HG03108 (cell line): ENCODE measurements around the gene TMPRSS11E.
"Not testable (repeated sequence)": the region's sequence is repeated elsewhere in the genome, so short reads cannot be mapped to it uniquely, and the experiment has no call there.

Experiments
- ATAC-seq: cut with Tn5 transposase; IDR thresholded peaks from one replicate; pipeline ENCODE4 v1.9.1; 2021; ENCODE audit warnings: moderate library complexity; ENCODE audit not compliant: unreplicated experiment

The TMPRSS11E gene, protein sequence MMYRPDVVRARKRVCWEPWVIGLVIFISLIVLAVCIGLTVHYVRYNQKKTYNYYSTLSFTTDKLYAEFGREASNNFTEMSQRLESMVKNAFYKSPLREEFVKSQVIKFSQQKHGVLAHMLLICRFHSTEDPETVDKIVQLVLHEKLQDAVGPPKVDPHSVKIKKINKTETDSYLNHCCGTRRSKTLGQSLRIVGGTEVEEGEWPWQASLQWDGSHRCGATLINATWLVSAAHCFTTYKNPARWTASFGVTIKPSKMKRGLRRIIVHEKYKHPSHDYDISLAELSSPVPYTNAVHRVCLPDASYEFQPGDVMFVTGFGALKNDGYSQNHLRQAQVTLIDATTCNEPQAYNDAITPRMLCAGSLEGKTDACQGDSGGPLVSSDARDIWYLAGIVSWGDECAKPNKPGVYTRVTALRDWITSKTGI

DNA sequence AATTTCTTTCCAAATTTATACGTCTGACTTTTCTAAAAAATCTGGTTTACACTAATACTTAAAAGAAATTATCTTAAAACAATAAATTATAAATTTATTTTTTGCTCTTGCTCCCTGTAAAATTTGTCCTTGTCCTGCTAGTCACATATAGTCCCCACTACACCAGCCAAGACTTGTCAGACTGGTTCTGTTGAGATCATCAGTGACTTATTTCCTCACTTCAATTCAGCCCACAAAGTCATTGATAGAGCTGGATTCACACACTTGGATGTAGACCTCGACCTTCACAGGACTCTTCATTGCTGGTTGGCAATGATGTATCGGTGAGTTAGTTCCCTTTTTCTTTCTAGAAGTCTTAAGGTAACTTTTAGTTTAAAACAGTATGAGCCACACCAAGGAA, at the start of gene TMPRSS11E:
Gene TMPRSS11E (plus strand): TSS at position 263 of the 400 bp plus-strand sequence. CDS start 50 bp downstream, at position 313.
- ATAC-seq: no peak

DNA sequence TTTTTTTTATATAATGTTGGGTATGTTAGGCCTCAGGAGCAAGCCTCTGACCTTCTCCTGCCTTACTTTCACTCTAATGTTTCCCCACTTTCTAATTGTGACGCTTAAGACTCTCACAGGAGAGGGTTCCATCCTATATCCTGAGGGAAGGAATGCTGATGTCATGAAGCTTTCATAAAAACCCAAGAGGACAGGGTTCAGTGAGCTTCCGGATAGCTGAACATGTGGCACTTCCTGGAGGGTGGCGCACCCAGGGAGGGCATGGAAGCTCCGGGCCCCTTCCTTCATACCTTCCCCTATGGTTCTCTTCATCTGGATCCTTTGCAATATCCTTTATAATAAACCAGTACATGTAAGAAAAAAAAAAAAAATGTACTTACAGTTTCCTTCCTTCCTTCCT, 48.0 kb upstream of the TMPRSS11E start:
- ATAC-seq: no peak

DNA sequence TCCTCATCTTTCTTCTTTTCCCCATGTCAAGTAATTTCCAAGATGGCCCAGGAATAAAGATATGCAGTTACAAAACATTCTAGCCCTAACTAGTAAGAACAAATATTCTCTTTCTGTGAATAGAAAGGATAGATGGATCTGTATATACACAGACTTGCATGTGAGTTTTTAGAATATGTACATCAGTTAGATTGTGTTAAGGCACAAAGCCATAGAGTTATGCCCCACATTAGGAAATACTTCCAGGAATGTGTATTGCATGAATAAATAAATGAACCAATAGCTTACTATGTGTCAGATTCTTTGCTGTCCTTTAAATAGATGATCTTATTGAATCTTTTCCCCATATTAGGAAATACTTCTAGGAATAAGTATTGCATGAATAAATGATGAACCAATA, 46.0 kb upstream of the TMPRSS11E start:
- no peak for ATAC-seq

DNA sequence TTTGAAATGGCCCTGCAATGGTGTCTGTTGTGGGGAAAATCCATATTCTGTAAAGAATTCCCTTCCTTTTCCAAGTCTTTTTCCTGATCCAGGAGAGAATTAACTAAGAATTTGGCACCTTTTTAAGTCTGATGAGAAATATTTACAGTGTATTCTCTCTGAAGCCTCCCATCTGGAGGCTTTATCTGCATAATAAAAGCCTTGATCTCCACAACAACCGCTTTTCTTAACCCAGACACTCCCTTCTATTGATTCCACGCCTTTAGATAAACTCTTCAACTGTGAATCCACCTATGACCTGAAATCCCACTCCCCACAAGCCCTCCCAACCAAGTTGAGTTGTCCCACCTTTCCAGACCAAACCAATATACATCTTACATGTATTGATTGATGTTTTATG, 43.1 kb upstream of the TMPRSS11E start:
- no peak for ATAC-seq

DNA sequence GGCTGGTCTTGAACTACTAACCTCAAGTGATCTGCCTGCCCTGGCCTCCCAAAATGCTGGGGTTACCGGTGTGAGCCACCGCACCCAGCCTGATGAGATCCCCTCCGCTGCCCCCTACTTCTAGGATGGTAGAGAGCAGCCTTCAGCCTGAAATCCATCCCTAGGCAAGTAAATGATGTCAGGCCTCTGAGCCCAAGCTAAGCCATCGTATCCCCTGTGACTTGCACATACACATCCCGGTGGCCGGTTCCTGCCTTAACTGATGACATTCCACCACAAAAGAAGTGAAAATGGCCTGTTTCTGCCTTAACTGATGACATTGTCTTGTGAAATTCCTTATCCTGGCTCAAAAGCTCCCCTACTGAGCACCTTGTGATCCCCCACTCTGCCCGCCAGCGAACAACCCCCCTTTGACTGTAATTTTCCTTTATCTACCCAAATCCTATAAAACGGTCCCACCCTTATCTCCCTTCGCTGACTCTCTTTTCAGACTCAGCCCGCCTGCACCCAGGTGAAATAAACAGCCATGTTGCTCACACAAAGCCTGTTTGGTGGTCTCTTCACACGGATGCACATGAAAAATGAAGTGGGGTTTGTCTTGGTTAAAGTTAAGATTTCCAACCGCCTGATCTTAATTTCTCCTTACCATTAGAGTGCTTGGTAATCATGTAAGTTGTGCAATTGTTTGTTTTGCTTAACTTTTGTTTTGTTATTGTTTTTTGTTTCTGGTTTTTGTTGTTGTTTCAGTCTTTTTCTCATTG, 41.4 kb upstream of the TMPRSS11E start:
- ATAC-seq: not testable (repeated sequence)

DNA sequence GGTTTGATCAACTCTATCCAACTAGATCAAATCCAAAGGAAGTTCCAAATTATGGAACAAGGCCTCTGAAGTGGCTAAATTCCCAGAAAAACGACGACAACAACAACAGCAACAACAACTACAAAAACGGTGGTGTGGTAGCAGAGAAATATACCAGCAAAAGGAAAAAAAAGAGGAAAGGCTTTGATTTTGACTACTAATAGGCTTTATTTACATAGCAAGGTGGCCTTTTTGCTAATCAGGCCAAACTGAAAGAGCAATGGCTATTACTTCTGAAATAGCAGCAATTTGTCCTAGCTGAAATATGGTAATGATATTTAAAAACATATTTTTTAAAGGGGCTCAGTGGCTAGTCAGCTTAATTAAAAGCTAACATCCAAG, 40.8 kb upstream of the TMPRSS11E start:
- ATAC-seq: no peak

DNA sequence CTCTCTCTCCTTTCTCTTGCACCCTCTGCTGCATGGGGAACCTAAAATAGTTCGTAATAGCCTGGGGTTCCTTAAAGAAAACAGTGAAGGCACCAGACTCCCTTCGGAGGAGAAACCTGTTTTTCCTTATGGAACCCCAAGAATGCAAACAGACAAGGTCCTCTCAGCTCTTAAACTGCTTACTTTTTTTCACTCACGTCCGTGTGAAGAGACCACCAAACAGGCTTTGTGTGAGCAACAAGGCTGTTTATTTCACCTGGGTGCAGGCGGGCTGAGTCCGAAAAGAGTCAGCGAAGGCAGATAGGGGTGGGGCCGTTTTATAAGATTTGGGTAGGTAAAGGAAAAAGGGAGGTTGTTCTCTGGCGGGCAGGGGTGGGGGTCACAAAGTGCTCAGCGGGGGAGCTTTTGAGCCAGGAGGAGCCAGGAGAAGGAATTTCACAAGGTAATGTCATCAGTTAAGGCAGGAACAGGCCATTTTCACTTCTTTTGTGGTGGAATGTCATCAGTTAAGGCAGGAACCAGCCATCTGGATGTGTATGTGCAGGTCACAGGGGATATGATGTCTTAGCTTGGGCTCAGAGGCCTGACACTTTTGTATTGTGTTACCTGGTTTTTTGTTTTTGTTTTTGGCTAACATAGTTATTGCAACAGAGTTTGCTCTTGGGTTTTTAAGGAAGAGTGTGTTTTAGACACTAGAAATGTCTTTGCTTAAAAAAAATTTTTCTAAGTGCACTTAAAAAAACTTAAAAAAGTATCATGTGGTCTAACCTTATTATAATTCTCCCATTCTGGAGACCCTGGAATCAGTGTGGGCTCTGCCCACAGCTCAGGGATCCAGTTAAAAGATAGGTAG, 40.0 kb upstream of the TMPRSS11E start:
- not testable (repeated sequence) for ATAC-seq

DNA sequence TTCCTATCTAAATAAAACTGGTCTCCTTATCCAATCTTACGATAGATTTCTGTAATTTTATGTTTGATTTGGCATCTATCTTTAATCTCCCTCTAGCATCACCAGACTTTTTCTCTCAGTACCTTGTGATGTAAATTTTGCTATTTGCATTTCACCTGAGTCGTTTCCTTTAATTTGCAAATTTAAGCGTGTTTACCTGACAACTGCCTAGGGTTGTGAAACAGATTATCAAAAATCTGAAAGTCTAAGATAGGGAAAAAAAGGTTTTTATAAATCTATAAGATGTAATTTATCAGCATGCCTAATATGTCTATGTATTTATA, 39.4 kb upstream of the TMPRSS11E start:
- ATAC-seq: no peak

DNA sequence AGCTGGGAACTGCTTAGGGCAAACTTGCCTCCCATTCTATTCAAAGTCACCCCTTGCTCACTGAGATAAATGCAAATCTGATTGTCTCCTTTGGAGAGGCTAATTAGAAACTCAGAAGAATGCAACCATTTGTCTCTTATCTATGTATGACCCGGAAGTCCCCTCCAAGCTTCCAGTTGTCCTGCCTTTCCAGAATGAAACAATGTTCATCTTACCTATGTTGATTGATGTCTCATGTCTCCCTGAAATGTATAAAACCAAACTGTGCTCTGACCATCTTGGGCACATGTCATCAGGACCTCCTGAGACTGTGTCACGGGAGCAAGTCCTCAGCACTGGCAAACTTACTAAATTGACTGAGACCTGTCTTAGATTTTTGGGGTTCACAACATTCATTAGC, 37.1 kb upstream of the TMPRSS11E start:
- ATAC-seq: no peak

DNA sequence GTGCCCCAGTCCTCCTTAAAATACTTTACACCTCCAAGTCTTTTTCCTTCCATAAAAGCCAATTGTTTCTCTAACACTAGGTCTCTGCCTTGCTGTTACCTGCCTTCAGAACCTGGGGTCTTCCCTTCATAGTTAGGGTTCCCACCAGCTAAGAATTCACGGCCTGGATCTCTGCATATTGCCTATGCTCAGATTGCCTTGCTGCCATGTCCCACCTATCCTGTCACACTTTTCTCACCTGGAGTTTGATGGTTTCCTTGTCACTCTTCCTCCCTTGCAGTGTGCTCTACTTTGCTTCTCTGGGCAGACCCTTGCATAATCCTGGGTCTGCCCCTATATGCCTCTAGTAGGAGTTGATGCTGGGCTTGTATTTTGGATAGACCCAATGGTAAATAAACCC, 36.6 kb upstream of the TMPRSS11E start:
- no peak for ATAC-seq

DNA sequence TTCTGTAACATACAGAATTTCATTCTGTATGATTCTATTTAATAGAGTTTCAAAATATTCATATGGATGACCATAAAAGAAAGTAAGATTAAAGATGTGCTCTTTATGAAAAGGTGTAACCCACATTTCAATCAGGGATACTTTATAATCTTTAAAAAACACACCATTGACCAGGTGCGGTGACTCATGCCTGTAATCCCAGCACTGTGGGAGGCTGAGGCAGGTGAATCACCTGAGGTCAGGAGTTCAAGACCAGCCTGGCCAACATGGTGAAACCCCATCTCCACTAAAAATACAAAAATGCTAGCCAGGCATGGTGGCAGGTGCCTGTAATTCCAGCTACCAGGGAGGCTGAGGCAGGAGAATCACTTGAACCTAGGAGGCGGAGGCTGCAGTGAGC, 35.2 kb upstream of the TMPRSS11E start:
- ATAC-seq: not testable (repeated sequence)

DNA sequence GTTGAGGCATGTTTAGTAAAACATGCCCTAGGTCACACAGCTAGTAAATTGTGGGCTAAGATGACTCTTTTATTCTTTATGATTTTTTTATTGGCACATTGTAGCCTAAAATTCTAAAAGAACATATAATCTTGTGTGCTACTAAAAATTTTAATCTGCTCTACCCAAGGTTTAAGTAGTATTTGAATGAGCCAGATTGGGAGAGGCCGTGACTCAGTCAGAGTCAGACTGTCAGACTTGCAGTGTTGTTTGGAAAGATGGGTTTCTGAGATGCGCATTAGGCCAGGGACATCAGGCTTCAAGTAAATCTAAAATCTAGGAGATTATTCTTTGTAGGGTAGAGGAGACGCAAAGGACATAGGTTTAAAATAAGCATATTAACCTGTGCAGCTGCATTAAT, 30.7 kb upstream of the TMPRSS11E start:
- ATAC-seq: no peak

DNA sequence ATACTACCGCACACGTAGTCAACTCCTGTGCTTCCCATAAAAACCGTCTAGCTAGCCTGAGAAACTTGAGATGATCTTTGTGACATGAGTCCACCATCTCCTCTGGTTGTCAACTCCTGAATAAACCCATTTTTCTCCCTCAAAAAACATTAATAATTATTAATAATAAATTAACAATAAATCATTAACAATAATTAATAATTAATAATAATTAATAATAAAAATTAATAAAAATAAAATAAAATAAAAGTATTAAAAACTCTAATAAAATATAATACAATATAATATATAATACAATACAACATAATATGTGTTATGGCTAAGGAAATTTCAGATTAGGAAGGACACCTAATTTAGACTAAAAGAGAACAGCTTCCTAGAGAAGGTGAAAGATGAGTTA, 20.7 kb upstream of the TMPRSS11E start:
- no peak for ATAC-seq

DNA sequence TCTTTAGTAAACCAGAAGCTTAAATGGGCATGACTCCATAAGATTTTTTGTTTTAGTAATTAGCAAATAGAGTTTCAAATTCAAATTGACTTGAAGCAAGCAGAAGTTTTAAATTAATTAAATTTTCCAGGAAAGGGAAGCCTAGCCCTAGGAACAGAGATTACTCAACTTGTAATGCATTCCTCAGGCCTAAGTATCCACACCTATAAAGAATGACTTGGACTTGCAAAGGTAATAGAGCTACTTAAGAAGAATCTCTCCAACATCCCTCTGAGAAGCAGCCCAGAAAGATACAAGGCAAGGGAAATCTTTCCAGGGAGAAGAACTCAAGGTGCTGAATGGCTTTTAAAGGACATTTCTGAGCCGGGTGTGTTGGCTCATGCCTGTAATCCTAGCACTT, 16.9 kb upstream of the TMPRSS11E start:
- no peak for ATAC-seq

DNA sequence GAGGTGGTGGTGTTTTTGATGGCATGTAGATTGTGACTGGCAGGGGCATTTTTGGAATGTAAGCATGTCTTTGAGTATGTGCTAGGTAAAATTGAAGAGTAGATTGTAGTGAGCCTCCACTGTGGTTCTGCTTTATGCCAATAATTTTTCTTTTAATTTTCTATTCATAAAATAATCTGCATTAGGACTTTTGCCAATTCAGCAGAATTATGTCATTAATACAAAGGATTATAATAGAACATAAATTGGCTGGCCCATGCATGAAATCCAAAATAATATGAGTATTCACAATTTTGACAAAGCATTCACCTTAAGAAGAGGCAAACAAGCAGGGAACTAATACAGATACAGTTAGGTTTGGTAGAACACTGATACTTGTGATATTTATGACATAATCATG, 14.9 kb upstream of the TMPRSS11E start:
- ATAC-seq: no peak

DNA sequence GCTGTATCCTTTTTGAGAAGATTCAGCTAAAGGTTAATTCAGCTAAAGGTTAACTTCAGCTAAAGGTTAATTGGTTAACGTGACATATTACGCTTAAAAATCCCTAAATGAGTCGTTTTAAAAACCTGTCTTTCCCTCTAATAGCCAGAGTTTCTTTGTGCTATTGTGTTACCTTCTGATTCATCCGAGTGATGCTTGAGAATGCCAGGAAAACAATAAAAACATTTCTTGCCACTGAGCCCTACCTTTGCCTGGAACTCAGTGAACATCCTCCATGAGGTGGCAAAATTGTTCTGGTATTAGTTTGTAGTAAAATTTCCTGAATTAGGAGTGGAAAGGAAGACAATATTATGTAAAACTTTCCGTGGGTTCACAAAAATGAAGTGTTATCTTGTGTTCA, 13.7 kb upstream of the TMPRSS11E start:
- no peak for ATAC-seq

DNA sequence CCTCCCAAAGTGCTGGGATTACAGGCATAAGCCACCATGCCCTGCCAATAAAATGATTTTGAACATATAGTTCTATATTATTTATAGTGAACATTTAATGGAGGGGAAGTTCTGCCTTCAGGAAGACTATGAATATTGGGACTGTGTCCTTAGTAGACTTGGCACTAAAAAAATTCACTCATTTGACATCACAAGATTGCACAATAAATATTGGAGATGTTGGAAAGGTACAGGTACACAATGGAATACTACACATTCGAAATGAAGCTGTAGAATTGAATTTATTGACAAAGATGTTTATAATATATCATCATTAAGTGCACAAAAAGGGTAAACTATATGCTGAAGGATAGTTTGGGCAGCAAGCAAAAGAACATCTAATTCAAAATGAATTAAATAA, 13.0 kb upstream of the TMPRSS11E start:
- ATAC-seq: no peak

DNA sequence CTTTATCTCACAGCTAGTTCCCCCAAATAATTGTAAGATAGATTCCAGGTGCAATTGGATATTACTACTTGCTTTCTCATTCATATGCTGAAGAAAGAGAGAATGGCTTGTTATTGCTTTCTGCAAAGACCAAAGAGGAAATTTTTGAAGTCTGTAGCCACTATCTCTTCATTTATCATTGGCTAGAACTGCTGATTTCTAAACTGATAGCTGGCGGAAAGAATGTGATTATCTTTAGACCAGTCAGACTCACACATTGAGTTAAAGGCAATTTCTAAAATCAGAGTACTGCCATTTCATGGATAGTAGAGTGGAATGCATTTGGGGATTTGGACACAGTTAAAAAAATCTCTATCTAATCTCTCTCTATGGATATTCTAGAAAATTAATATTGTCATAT, 12.4 kb upstream of the TMPRSS11E start:
- no peak for ATAC-seq

DNA sequence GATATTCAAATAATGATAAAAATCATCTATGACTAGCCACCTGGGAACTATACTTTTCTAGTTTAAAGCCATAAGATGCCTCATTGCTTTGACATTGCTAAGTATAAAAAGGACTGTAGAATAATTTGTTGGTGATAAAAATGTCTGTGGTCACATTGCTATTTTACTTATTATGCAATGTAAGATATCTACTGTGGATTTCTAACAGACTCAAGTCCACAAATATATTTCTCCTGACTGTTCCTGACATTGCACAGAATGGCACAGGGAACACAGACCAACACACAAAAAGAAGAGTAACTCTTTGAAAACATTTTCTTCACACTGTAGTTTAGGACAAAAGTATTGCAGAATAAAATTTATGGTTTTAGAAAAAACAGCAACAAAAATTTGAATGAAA, 2.2 kb upstream of the TMPRSS11E start:
- no peak for ATAC-seq

DNA sequence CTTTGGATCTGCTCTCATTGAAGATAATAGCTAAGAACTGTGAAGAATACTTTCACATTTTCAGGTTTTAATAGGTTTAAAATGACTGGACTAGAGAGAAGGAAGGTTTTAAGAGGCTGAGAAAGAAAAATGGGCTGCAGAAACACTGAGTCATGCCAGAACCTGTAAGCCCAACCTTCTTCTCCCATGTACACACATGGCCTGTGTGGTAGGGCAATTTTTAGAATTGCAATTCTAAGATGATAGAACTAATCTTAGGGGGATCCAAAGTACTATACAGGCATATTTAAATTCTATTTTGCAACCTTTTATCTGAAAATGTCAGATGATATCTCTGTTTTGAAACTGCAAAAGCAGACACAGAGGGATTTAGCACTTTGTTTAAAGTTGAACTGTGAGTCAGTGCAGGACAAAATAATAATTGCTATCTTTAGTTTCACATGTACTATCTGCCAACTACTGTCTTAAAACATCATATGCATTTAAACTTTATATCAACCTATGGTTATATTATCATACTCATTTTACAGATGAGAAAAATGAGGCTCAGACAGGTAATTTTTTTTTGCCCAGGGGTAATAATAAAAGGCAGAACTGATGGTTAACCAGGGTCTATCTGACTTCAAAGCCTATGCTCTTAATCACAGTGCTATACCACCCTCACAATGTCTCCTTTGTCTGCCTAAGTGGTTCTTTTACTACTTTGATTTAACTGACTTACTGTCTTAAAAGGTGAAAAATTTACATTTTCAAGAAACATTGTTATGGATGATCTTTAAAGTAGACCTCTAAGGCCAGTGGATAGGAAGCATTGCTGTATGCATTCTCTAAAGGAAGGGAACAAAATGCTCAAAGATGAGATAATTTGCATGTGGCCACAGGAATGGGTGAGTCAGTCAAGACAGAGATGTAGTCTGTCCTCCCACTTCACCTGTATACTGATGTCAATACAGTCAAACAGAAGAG, 4.3 kb downstream of the TMPRSS11E start:
- peak; percentile 71 for ATAC-seq
